Measurements from ENCODE around the gene HOXD13.

HOXD13 gene

GRCh38 chr2:176068419-176068832, 24.1 kb upstream of the HOXD13 start:
- TF ChIP-seq CTCF (IDR thresholded peaks at IDR 0.05; ENCODE audit: extremely low read depth, insufficient read depth, missing control alignments) = no peak
- in situ Hi-C loops (cut with MboI; ENCODE audit: low pct_unique_long_range_greater_than_20kb, low sequenced_read_pairs, unreplicated experiment) = no loop called here
- no peak for DNase-seq (ENCODE audit: low spot score)

- DNase-seq (ENCODE audit: low spot score) = no peak
- no peak for TF ChIP-seq CTCF (IDR thresholded peaks at IDR 0.05; ENCODE audit: extremely low read depth, insufficient read depth, missing control alignments)
- in situ Hi-C loops (cut with MboI; ENCODE audit: low pct_unique_long_range_greater_than_20kb, low sequenced_read_pairs, unreplicated experiment) = no loop called here
Measured at GRCh38 chr2:176071330-176072291, 20.9 kb upstream of the HOXD13 start.

- no peak for DNase-seq (ENCODE audit: low spot score)
- TF ChIP-seq CTCF (IDR thresholded peaks at IDR 0.05; ENCODE audit: extremely low read depth, insufficient read depth, missing control alignments) = no peak
- in situ Hi-C loops (cut with MboI; ENCODE audit: low pct_unique_long_range_greater_than_20kb, low sequenced_read_pairs, unreplicated experiment) = no loop called here
Measured at GRCh38 chr2:176072292-176072669, 20.2 kb upstream of the HOXD13 start.

GRCh38 chr2:176072951-176073904, 19.3 kb upstream of the HOXD13 start:
- no peak for TF ChIP-seq CTCF (IDR thresholded peaks at IDR 0.05; ENCODE audit: extremely low read depth, insufficient read depth, missing control alignments)
- in situ Hi-C loops (cut with MboI; ENCODE audit: low pct_unique_long_range_greater_than_20kb, low sequenced_read_pairs, unreplicated experiment) = no loop called here
- no peak for DNase-seq (ENCODE audit: low spot score)

GRCh38 chr2:176074919-176075425, 17.5 kb upstream of the HOXD13 start:
- in situ Hi-C loops (cut with MboI; ENCODE audit: low pct_unique_long_range_greater_than_20kb, low sequenced_read_pairs, unreplicated experiment) = loop anchor here (25.0 kb wide), 2 partner anchors 388 to 1738 kb away; partner anchors contain the start of gene SP9
- DNase-seq (ENCODE audit: low spot score) = no peak
- TF ChIP-seq CTCF (IDR thresholded peaks at IDR 0.05; ENCODE audit: extremely low read depth, insufficient read depth, missing control alignments) = no peak

- in situ Hi-C loops (cut with MboI; ENCODE audit: low pct_unique_long_range_greater_than_20kb, low sequenced_read_pairs, unreplicated experiment) = loop anchor here (25.0 kb wide), 2 partner anchors 388 to 1738 kb away; partner anchors contain the start of gene SP9
- DNase-seq (ENCODE audit: low spot score) = no peak
- TF ChIP-seq CTCF (IDR thresholded peaks at IDR 0.05; ENCODE audit: extremely low read depth, insufficient read depth, missing control alignments) = no peak
Measured at GRCh38 chr2:176075481-176075880, 17.0 kb upstream of the HOXD13 start.

All from GM13977 (cell line).